GM12801 (cell line): Measurements from ENCODE around the gene CLEC4F.

Source experiments
- TF ChIP-seq, protein P1 (sequence below): IDR thresholded peaks from one replicate; pipeline ENCODE4 v1.5.1; 2011; ENCODE audit warnings: control low read depth; ENCODE audit not compliant: insufficient read length; ENCODE audit errors: extremely low read depth

The CLEC4F gene

DNA sequence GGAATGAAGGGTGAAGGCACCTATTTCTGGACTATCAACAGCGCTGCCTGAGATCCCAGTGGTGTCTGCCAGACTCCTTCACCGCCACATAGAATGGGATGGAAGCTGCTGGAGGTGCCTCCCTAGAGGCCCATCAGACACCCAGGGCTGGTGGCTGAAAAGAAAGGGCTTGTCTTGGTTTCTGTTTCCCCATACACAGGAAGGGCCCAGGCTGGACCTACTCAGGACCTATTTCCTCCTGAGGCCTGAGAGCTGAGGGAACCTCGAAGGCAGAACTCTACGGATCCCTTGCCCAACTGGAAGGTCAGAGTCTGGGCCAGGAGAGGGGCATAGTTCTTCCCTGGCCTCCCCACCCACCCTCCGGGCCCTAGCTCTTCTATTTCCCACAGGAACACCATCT, 2.9 kb upstream of the CLEC4F start:
- TF ChIP-seq, protein P1, sequence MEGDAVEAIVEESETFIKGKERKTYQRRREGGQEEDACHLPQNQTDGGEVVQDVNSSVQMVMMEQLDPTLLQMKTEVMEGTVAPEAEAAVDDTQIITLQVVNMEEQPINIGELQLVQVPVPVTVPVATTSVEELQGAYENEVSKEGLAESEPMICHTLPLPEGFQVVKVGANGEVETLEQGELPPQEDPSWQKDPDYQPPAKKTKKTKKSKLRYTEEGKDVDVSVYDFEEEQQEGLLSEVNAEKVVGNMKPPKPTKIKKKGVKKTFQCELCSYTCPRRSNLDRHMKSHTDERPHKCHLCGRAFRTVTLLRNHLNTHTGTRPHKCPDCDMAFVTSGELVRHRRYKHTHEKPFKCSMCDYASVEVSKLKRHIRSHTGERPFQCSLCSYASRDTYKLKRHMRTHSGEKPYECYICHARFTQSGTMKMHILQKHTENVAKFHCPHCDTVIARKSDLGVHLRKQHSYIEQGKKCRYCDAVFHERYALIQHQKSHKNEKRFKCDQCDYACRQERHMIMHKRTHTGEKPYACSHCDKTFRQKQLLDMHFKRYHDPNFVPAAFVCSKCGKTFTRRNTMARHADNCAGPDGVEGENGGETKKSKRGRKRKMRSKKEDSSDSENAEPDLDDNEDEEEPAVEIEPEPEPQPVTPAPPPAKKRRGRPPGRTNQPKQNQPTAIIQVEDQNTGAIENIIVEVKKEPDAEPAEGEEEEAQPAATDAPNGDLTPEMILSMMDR, result no peak

- TF ChIP-seq, protein P1, result no peak
Observed at GRCh38 chr2:70822843-70823242, 2.4 kb upstream of the CLEC4F start.

DNA sequence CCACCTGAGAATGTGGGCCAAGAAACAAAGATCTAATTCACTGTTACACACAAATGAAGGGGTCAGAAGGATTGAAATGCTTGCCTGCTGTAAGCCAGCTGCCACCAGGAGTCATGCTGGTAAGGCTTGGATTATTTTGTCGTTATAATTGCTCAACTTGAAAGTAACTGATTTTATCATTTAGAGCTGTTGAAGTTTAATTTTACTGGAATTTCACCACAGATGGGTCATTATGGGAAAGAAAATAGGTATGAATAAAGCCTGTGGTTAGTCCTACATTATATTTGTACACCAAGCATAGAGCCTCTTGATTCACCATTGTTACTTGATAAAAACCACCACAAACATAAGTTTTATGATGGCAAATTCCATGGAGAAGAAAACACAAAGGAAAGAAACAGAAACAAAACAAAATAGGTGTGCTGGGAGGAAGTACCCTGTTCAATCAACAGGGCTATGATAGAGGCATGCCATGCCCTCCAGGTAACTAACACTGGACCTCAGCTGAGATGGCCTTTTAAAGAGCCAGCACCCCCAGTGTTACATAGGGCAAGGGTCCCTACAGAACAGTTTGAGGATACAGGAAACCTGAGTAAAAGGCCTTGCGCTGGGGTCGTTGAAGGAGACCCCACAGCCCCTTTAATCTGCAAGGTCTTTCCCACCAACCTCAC, 3.0 kb downstream of the CLEC4F start:
- TF ChIP-seq, protein P1, result no peak

GRCh38 chr2:70816726-70817125, 3.7 kb downstream of the CLEC4F start:
- TF ChIP-seq, protein P1, result no peak

DNA sequence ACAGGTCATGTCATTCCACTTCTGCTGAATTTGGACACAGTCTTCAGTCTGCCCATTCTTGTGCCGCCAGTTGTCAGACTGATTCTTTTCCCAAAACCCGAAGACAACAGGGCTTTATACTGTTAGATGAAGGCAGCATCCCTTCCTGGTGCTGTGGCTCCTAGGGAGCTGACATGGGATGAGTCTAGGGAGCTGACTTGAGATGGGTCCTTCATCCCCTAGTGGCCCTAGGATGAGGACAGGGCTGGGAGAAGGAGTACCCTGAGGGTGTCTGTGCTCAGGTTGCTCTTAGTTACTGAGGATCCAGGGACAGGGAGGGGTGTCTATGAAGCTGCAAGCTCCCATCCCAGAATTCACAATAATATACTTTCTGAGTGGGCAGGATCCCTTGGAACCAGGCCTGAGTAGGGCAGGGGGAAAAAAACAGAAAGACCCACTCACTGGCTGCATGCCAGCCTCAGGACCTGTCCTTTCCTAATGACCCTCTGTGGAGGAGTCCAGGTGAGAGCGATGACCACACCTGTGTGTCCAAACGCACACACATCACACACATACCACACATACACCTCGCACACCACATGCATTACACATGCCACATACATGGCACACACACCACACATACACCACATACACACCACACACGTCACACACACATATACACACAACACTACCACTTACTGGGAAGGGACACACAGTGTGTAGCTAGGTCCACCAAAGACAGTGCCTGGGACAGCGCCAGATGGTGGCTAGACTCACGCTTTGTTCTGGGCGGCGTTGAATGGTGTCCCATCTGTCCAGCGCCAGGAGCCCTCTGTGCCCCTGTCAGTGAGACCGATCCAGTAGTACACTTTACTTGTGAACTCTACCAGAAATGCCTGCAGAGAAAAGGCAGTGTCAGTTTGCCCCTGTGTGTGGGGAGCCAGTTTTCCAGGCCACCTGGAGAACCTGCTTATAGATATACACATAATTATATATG, 11.1 kb downstream of the CLEC4F start:
- TF ChIP-seq, protein P1, result no peak

DNA sequence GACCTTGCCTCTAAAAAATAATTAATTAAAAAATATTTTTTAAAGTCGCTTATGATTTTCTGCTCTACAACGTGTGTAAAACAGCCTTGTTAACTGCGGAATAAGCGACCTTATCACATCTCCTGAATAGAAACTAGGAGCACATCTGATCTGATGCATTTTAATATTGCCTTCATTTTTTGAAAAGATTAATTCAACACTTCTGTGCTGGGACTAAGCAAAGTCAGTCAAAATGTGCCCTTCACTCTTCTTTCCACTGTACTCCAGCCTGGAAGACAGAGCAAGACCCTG, 12.6 kb downstream of the CLEC4F start:
- TF ChIP-seq, protein P1, result no peak

GRCh38 chr2:70807102-70807827, 13.1 kb downstream of the CLEC4F start:
- TF ChIP-seq, protein P1, result no peak
